Measurements from ENCODE around the gene RBM22. TPM values are rescaled to one million over a fixed set of nuclear protein-coding genes. Genes with fewer than 3 reads are reported as not detected.
A peak's percentile ranks its signal among the peaks of the same experiment; 100 is the strongest.

Gene RBM22
- total RNA-seq, 4 donors from 2014 or later = 22.5 to 31.0 (median 26.2) TPM

GRCh38 chr5:150723845-150724244 is 23.0 kb upstream of the RBM22 start:
- no peaks in the 10 kb centered on the region for H3K27me3 ChIP-seq
- no peaks in the 10 kb centered on the region for H3K4me1 ChIP-seq
- H3K36me3 ChIP-seq = peaks cover 5 to 89% of the 10 kb centered on the region in 2 donors
- intact Hi-C loops (cut with DNase I; ENCODE audit: low total_unique reads) (no loop called here), in situ Hi-C loops (cut with MboI; ENCODE audit: low sequenced_read_pairs in 4 of 4) (loop anchor here in 3 of 4 donors (25.0 kb wide), 2 partner anchors 113 to 262 kb away; partner anchors contain the start of gene IRGM (in 1 of the 3))
- no peak overlapping the region for H3K27ac ChIP-seq
- no peak for DNase-seq
- TF ChIP-seq CTCF (IDR thresholded peaks at IDR 0.05 in 4 of 5, conservative IDR thresholded peaks at IDR 0.05 in 1 of 5) (no peak), POLR2A (IDR thresholded peaks at IDR 0.05) (no peak)
- no peak overlapping the region for H3K4me3 ChIP-seq
- H3K9me3 ChIP-seq = no peaks in the 10 kb centered on the region
- ATAC-seq = no peak

- Histone ChIP-seq H3K9me3 (no peaks in the 10 kb centered on the region), H3K27me3 (no peaks in the 10 kb centered on the region), H3K4me1 (no peaks in the 10 kb centered on the region), H3K27ac (no peak overlapping the region), H3K4me3 (no peak overlapping the region), H3K36me3 (peaks cover 3 to 67% of the 10 kb centered on the region in 2 donors)
- intact Hi-C loops (cut with DNase I; ENCODE audit: low total_unique reads) (loop anchor here (1.0 kb wide), 1 partner anchor 149 kb away; no protein-coding TSS in a partner anchor), in situ Hi-C loops (cut with MboI; ENCODE audit: low sequenced_read_pairs in 4 of 4) (loop anchor here in 3 of 4 donors (5.0 to 25.0 kb wide), 3 partner anchors 127 to 248 kb away; partner anchors contain the start of gene IRGM (in 1 of the 3))
- TF ChIP-seq CTCF (IDR thresholded peaks at IDR 0.05 in 4 of 5, conservative IDR thresholded peaks at IDR 0.05 in 1 of 5) (peak; percentile 20 to 47 (median 35)), POLR2A (IDR thresholded peaks at IDR 0.05) (no peak)
- DNase-seq = no peak
- peak in 1 of 2 donors; percentile 42 for ATAC-seq
These were observed 9.3 kb upstream of the RBM22 start for GRCh38 chr5:150710165-150710564.

- Histone ChIP-seq H3K4me3 (no peak overlapping the region), H3K27ac (no peak overlapping the region), H3K27me3 (no peaks in the 10 kb centered on the region), H3K9me3 (no peaks in the 10 kb centered on the region), H3K4me1 (no peaks in the 10 kb centered on the region), H3K36me3 (peaks cover 0 to 35% of the 10 kb centered on the region in 2 donors)
- DNase-seq (no peak), ATAC-seq (no peak)
- intact Hi-C loops (cut with DNase I; ENCODE audit: low total_unique reads) = loop anchor here (10.0 kb wide), 2 partner anchors 138 to 252 kb away; partner anchors contain the start of gene IRGM
- in situ Hi-C loops (cut with MboI; ENCODE audit: low sequenced_read_pairs in 4 of 4) = loop anchor here in 3 of 4 donors (10.0 to 25.0 kb wide), 3 partner anchors 130 to 245 kb away; partner anchors contain the start of gene IRGM (in 1 of the 3)
- TF ChIP-seq POLR2A (IDR thresholded peaks at IDR 0.05) = no peak
- no peak for TF ChIP-seq CTCF (IDR thresholded peaks at IDR 0.05 in 4 of 5, conservative IDR thresholded peaks at IDR 0.05 in 1 of 5)
These were observed 6.0 kb upstream of the RBM22 start for GRCh38 chr5:150706776-150707390.

- H3K4me1 ChIP-seq = peaks cover 13 to 14% of the 10 kb centered on the region in 2 donors
- no peak overlapping the region for H3K27ac ChIP-seq
- H3K36me3 ChIP-seq = peaks cover 0 to 16% of the 10 kb centered on the region in 2 donors
- H3K4me3 ChIP-seq = no peak overlapping the region
- no peaks in the 10 kb centered on the region for H3K27me3 ChIP-seq
- no peak for DNase-seq
- ATAC-seq = no peak
- intact Hi-C loops (cut with DNase I; ENCODE audit: low total_unique reads) (loop anchor here (5.0 to 10.0 kb wide), 3 partner anchors 46 to 249 kb away; partner anchors contain the start of gene IRGM), in situ Hi-C loops (cut with MboI; ENCODE audit: low sequenced_read_pairs in 4 of 4) (loop anchor here in 3 of 4 donors (10.0 to 25.0 kb wide), 3 partner anchors 134 to 241 kb away; partner anchors contain the start of gene IRGM (in 1 of the 3))
- TF ChIP-seq POLR2A (IDR thresholded peaks at IDR 0.05) (no peak), CTCF (IDR thresholded peaks at IDR 0.05 in 4 of 5, conservative IDR thresholded peaks at IDR 0.05 in 1 of 5) (no peak)
- H3K9me3 ChIP-seq = no peaks in the 10 kb centered on the region
These were observed 2.9 kb upstream of the RBM22 start for GRCh38 chr5:150703762-150704161.

Data from gastrocnemius medialis (tissue), 4 donors.